ENCODE results near the gene MGAT4A. TPM values are rescaled to one million over a fixed set of nuclear protein-coding genes. Genes with fewer than 3 reads are reported as not detected.
"Not testable (repeated sequence)": the region's sequence is repeated elsewhere in the genome, so short reads cannot be mapped to it uniquely, and the experiment has no call there.

Gene MGAT4A
- total and polyA plus RNA-seq, 2 donors = 24.4 to 42.9 TPM

DNA sequence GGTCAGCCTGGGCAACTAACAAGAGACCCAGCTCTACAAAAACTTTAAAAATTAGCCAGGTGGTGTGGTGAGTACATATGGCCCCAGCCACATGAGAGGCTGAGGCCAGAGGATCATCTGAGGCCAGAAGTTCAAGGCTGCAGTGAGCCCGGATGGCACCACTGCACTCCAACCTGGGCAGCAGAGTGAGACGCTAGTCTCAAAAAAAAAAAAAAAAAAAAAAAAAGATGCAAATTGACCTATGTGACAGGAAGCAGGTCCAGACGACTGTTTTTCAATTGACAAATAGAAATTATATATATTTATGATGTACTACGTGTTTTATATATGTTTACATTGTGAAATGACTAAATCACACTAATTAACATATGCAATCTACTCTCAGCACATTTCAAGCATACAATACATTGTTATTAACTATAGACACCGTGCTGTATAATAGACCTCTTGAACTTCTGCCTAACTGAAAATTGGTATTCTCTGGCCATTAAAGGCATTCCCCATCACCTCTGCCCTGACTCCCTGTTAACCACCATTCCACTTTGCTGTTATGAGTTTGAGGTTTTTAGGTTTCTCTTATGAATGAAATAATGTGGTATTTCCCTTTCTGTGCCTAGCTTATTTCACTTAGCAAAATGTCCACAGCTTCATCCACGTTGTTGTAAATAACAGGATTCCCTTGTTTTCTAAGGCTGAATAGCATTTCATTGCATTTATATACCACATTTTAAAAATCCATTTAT lies 32.4 kb upstream of the MGAT4A start:
- no peak overlapping the region for H3K27ac ChIP-seq (ENCODE audit: low read depth in 1 of 2, low read length in 1 of 2)
- peaks cover 0 to 14% of the 10 kb centered on the region in 2 donors for H3K36me3 ChIP-seq (ENCODE audit: control insufficient read depth in 2 of 2, insufficient read depth in 2 of 2, low read length in 1 of 2)
- H3K27me3 ChIP-seq (ENCODE audit: control insufficient read depth in 2 of 2, insufficient read depth in 1 of 2, low read length in 1 of 2) = no peaks in the 10 kb centered on the region
- H3K9me3 ChIP-seq (ENCODE audit: control insufficient read depth in 2 of 2, insufficient read depth in 1 of 2, low read length in 1 of 2) = no peaks in the 10 kb centered on the region
- WGBS = 84% methylated on average over 6 of the region's 6 CpGs
- no peak for DNase-seq (ENCODE audit: low read depth in 6 of 9, low spot score in 9 of 9)
- H3K4me3 ChIP-seq (ENCODE audit: low read length in 2 of 2) = no peak overlapping the region
- peaks cover 5 to 61% of the 10 kb centered on the region in 2 donors for H3K4me1 ChIP-seq (ENCODE audit: control insufficient read depth in 2 of 2, insufficient read depth in 2 of 2, low read length in 2 of 2)

DNA sequence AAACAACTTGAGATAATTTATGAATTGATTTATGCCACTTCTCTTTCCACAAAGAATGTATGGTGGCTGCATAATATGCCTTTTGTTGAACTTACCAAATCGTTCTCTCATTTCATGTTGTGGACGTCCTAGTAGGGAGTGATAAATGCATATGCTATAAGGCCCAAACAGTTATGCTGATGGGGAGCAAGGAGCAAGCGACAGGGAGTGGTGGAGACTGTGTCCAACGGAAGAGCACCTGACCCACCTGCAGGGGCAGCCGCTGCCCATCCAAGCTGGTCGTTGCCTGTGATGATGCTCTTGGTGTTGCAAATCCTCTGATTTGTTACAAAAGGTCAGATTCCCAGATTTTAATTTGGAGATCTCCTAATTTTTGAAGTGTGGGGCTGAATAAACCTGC lies 31.0 kb upstream of the MGAT4A start:
- H3K27ac ChIP-seq (ENCODE audit: low read depth in 1 of 2, low read length in 1 of 2) = no peak overlapping the region
- H3K4me1 ChIP-seq (ENCODE audit: control insufficient read depth in 2 of 2, insufficient read depth in 2 of 2, low read length in 2 of 2) = peaks cover 14 to 57% of the 10 kb centered on the region in 2 donors
- H3K4me3 ChIP-seq (ENCODE audit: low read length in 2 of 2) = no peak overlapping the region
- 92% methylated on average over 6 of the region's 6 CpGs for WGBS
- H3K9me3 ChIP-seq (ENCODE audit: control insufficient read depth in 2 of 2, insufficient read depth in 1 of 2, low read length in 1 of 2) = no peaks in the 10 kb centered on the region
- peaks cover 0 to 8% of the 10 kb centered on the region in 2 donors for H3K36me3 ChIP-seq (ENCODE audit: control insufficient read depth in 2 of 2, insufficient read depth in 2 of 2, low read length in 1 of 2)
- H3K27me3 ChIP-seq (ENCODE audit: control insufficient read depth in 2 of 2, insufficient read depth in 1 of 2, low read length in 1 of 2) = no peaks in the 10 kb centered on the region
- no peak for DNase-seq (ENCODE audit: low read depth in 6 of 9, low spot score in 9 of 9)

DNA sequence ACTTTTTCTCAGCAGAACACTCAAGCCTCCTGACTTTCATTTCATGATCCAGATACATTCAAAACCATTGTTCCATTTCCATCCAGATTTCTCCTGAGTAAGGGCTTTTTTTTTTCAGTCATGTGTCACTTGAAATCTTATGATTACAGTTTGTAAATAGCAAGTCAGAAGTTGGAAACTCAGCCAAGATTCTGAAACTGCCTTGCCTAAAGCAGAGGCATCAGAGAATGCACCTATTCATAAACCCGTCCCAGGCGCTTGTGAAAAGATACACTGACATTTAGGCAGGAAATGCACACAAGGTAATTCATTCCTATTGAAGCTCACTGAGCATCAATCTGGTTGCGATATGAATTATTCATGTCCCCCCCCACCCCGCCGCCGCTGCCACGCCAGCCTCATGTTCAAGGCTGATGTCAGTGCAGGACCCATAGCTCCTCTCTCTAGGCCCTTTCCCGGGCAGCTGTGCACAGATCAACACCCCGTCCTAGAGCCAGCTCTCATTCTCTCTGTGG lies 30.4 kb upstream of the MGAT4A start:
- Histone ChIP-seq H3K4me1 (ENCODE audit: control insufficient read depth in 2 of 2, insufficient read depth in 2 of 2, low read length in 2 of 2) (peaks cover 14 to 52% of the 10 kb centered on the region in 2 donors), H3K27ac (ENCODE audit: low read depth in 1 of 2, low read length in 1 of 2) (peak overlapping the region; percentile 3 to 22), H3K4me3 (ENCODE audit: low read length in 2 of 2) (no peak overlapping the region), H3K9me3 (ENCODE audit: control insufficient read depth in 2 of 2, insufficient read depth in 1 of 2, low read length in 1 of 2) (no peaks in the 10 kb centered on the region), H3K27me3 (ENCODE audit: control insufficient read depth in 2 of 2, insufficient read depth in 1 of 2, low read length in 1 of 2) (no peaks in the 10 kb centered on the region), H3K36me3 (ENCODE audit: control insufficient read depth in 2 of 2, insufficient read depth in 2 of 2, low read length in 1 of 2) (peaks cover 0 to 8% of the 10 kb centered on the region in 2 donors)
- 81% methylated on average over 9 of the region's 9 CpGs for WGBS
- DNase-seq (ENCODE audit: low read depth in 6 of 9, low spot score in 9 of 9) = peak in 1 of 9 donors; percentile 52

DNA sequence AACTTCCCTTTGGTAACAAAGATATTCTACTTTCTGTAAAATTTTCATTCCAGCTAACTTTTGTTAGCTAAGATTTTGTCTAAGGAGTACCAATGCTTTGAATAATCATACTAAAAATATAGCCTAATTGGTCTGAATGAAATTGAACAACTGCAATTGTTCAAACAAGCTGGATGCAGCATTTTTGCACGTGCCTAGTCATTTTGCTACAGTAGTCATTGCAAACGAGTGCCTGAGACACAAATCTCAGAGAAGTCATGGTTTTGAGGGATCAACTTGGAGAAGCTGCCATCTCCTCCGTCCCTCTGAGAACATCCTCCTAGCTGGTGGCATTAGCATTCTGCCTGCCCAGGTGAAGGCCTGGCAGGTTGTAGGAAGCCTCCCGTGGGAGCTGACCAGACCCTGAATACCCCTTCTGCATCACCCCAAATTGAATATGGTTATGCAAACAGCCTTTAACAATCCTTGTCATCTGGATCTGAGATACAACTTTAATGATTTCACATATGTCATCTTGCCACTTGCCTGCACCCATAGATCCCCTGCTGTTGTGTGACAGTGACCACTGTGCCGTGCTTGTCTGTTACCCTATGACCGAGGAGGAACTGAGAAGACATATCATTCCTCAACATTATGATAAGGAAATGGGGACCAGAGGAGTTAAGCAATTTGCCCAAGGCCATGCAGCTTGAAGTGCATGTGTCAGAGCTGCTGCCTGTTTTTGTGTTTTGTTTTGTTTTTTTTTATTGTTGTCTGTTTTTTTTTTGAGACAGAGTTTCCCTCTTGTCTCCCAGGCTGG lies 29.1 kb upstream of the MGAT4A start:
- Histone ChIP-seq H3K9me3 (ENCODE audit: control insufficient read depth in 2 of 2, insufficient read depth in 1 of 2, low read length in 1 of 2) (no peaks in the 10 kb centered on the region), H3K4me1 (ENCODE audit: control insufficient read depth in 2 of 2, insufficient read depth in 2 of 2, low read length in 2 of 2) (peaks cover 14 to 45% of the 10 kb centered on the region in 2 donors), H3K27me3 (ENCODE audit: control insufficient read depth in 2 of 2, insufficient read depth in 1 of 2, low read length in 1 of 2) (no peaks in the 10 kb centered on the region), H3K36me3 (ENCODE audit: control insufficient read depth in 2 of 2, insufficient read depth in 2 of 2, low read length in 1 of 2) (peaks cover 0 to 5% of the 10 kb centered on the region in 2 donors), H3K4me3 (ENCODE audit: low read length in 2 of 2) (no peak overlapping the region), H3K27ac (ENCODE audit: low read depth in 1 of 2, low read length in 1 of 2) (peak overlapping the region; percentile 31 to 51)
- 70% methylated on average over 6 of the region's 6 CpGs for WGBS
- DNase-seq (ENCODE audit: low read depth in 6 of 9, low spot score in 9 of 9) = no peak

DNA sequence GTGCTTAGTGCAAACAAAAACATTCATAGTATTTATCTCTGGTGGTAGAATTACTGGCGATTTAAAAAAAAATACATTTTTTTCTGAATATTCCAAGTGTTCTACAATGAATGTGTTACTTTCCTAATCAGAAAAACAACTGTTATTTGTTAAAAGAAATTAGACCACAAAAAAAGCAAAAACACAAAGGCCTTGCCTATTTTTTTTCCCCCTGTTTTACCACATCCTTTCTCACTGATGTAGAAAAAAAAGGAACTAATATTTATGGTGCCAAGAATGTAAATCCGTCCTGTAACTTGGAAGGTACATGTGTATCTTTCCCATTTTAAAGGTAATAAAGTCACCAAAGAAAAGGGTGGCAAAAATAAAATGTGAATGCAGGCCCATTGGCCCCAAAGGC lies 28.4 kb upstream of the MGAT4A start:
- DNase-seq (ENCODE audit: low read depth in 6 of 9, low spot score in 9 of 9) = peak in 1 of 9 donors; percentile 51
- Histone ChIP-seq H3K4me1 (ENCODE audit: control insufficient read depth in 2 of 2, insufficient read depth in 2 of 2, low read length in 2 of 2) (peaks cover 14 to 45% of the 10 kb centered on the region in 2 donors), H3K27me3 (ENCODE audit: control insufficient read depth in 2 of 2, insufficient read depth in 1 of 2, low read length in 1 of 2) (no peaks in the 10 kb centered on the region), H3K36me3 (ENCODE audit: control insufficient read depth in 2 of 2, insufficient read depth in 2 of 2, low read length in 1 of 2) (peaks cover 0 to 5% of the 10 kb centered on the region in 2 donors), H3K27ac (ENCODE audit: low read depth in 1 of 2, low read length in 1 of 2) (peak overlapping the region; percentile 20 to 24), H3K4me3 (ENCODE audit: low read length in 2 of 2) (no peak overlapping the region), H3K9me3 (ENCODE audit: control insufficient read depth in 2 of 2, insufficient read depth in 1 of 2, low read length in 1 of 2) (no peaks in the 10 kb centered on the region)
- WGBS = 6% methylated on average over 2 of the region's 2 CpGs

DNA sequence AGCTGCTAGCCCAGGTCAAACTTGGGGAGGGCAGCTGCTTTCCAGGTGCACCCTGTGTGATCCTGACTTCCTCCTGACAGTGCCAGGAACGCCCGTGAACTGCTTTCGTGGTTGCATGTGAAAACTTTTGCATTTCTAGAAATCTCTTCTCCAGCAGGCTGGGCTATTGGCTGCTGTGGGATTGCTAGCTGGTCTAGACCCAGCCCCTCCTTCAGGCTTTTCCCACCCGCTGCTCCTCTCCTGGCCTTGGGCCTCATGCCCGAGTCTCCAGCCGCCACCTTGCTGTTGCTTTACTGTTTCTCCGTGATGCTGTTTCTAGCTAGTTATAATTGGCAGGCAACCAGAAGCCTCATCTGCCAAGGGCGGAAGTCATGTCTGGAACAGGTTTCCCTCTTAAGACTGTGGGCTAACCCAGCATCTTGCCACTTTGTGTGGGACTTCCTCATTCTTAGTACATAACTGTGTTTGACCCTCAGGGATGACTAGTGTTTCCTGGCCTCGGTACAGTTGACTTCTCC lies 27.0 kb upstream of the MGAT4A start:
- Histone ChIP-seq H3K4me3 (ENCODE audit: low read length in 2 of 2) (peak overlapping the region; percentile 23 to 36), H3K9me3 (ENCODE audit: control insufficient read depth in 2 of 2, insufficient read depth in 1 of 2, low read length in 1 of 2) (no peaks in the 10 kb centered on the region), H3K4me1 (ENCODE audit: control insufficient read depth in 2 of 2, insufficient read depth in 2 of 2, low read length in 2 of 2) (peaks cover 14 to 45% of the 10 kb centered on the region in 2 donors), H3K36me3 (ENCODE audit: control insufficient read depth in 2 of 2, insufficient read depth in 2 of 2, low read length in 1 of 2) (no peaks in the 10 kb centered on the region), H3K27ac (ENCODE audit: low read depth in 1 of 2, low read length in 1 of 2) (peak overlapping the region; percentile 85 to 94), H3K27me3 (ENCODE audit: control insufficient read depth in 2 of 2, insufficient read depth in 1 of 2, low read length in 1 of 2) (no peaks in the 10 kb centered on the region)
- WGBS = 2% methylated on average over 9 of the region's 9 CpGs
- peak in 7 of 9 donors; percentile 53 to 87 (median 65) for DNase-seq (ENCODE audit: low read depth in 6 of 9, low spot score in 9 of 9)

DNA sequence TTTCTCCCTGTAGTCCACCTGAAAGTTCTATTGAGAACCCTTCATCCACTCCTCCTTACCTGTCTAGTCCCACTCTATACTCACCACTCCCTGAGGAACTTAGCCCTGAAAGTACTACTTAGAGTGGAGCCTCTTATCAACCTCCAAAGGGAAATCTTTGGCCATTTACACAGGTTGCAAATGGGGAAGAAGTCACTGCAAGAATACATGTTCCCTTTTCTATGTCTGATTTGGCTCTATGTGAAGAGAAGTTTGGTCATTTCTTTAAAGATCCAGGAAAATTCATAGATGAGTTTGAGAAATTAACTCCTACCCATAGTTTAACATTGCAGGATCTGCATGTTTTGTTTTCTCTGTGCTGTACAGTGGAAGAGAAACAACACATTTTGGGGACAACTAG lies 22.9 kb upstream of the MGAT4A start:
- H3K36me3 ChIP-seq (ENCODE audit: control insufficient read depth in 2 of 2, insufficient read depth in 2 of 2, low read length in 1 of 2) = no peaks in the 10 kb centered on the region
- H3K27ac ChIP-seq (ENCODE audit: low read depth in 1 of 2, low read length in 1 of 2) = no peak overlapping the region

DNA sequence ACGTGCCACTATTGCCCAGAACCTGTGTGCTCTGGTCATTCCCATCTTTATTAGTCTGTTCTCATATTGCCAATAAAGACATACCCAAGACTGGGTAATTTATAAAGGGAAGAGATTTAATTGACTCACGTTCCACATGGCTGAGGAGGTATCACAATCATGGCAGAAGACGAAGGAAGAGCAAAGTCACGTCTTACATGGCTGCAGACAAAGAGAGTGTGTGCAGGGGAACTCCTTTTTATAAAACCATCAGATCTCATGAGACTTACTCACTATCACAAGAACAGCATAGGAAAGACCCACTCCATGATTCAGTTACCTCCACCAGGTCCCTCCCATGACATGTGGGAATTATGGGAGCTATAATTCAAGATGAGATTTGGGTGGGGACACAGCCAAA lies 21.8 kb upstream of the MGAT4A start:
- not testable (repeated sequence) for H3K36me3 ChIP-seq (ENCODE audit: control insufficient read depth in 2 of 2, insufficient read depth in 2 of 2, low read length in 1 of 2); DNase-seq (ENCODE audit: low read depth in 6 of 9, low spot score in 9 of 9); H3K27me3 ChIP-seq (ENCODE audit: control insufficient read depth in 2 of 2, insufficient read depth in 1 of 2, low read length in 1 of 2); H3K4me3 ChIP-seq (ENCODE audit: low read length in 2 of 2); H3K27ac ChIP-seq (ENCODE audit: low read depth in 1 of 2, low read length in 1 of 2); H3K9me3 ChIP-seq (ENCODE audit: control insufficient read depth in 2 of 2, insufficient read depth in 1 of 2, low read length in 1 of 2)
- WGBS = 97% methylated on average over 4 of the region's 4 CpGs
- H3K4me1 ChIP-seq (ENCODE audit: control insufficient read depth in 2 of 2, insufficient read depth in 2 of 2, low read length in 2 of 2) = peaks cover 7 to 12% of the 10 kb centered on the region in 2 donors

More for the DNA sequence above, 22.9 kb upstream of the MGAT4A start:
- Histone ChIP-seq H3K4me3 (ENCODE audit: low read length in 2 of 2) (no peak overlapping the region), H3K4me1 (ENCODE audit: control insufficient read depth in 2 of 2, insufficient read depth in 2 of 2, low read length in 2 of 2) (peaks cover 12% of the 10 kb centered on the region in 2 donors), H3K27me3 (ENCODE audit: control insufficient read depth in 2 of 2, insufficient read depth in 1 of 2, low read length in 1 of 2) (no peaks in the 10 kb centered on the region), H3K9me3 (ENCODE audit: control insufficient read depth in 2 of 2, insufficient read depth in 1 of 2, low read length in 1 of 2) (no peaks in the 10 kb centered on the region)
- DNase-seq (ENCODE audit: low read depth in 6 of 9, low spot score in 9 of 9) = no peak

DNA sequence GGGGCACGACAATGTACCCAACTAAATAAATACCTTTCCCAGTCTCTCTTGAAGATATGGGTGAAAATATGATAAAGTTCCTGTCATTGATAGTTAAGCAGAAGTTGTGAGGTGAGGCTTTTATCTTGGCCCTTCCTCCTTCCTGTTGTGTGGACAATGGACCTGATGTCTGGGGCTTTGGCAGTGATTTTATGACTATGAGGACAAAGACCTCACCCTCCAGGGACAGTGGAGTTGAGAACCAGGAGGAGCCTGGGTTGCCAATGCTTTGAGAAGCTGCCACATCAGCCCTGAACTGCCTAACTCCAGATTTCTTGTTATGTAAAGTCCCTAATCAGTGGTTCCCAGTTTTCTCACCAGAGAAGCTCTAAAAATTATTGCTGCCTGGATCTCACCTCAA lies 20.8 kb upstream of the MGAT4A start:
- Histone ChIP-seq H3K4me3 (ENCODE audit: low read length in 2 of 2) (no peak overlapping the region), H3K36me3 (ENCODE audit: control insufficient read depth in 2 of 2, insufficient read depth in 2 of 2, low read length in 1 of 2) (no peaks in the 10 kb centered on the region), H3K27ac (ENCODE audit: low read depth in 1 of 2, low read length in 1 of 2) (no peak overlapping the region), H3K4me1 (ENCODE audit: control insufficient read depth in 2 of 2, insufficient read depth in 2 of 2, low read length in 2 of 2) (peaks cover 0 to 8% of the 10 kb centered on the region in 2 donors), H3K9me3 (ENCODE audit: control insufficient read depth in 2 of 2, insufficient read depth in 1 of 2, low read length in 1 of 2) (no peaks in the 10 kb centered on the region), H3K27me3 (ENCODE audit: control insufficient read depth in 2 of 2, insufficient read depth in 1 of 2, low read length in 1 of 2) (no peaks in the 10 kb centered on the region)
- 97% methylated on average over 1 of the region's 1 CpG for WGBS
- DNase-seq (ENCODE audit: low read depth in 6 of 9, low spot score in 9 of 9) = no peak

All from thymus (tissue), 11 donors.